Measurements from ENCODE around the gene LRRFIP1. TPM values are rescaled to one million over a fixed set of nuclear protein-coding genes. Genes with fewer than 3 reads are reported as not detected.
"Not testable (repeated sequence)": the region's sequence is repeated elsewhere in the genome, so short reads cannot be mapped to it uniquely, and the experiment has no call there.

LRRFIP1 gene
- total RNA-seq, 1 donor from 2014 or later: 91.5 TPM

- H3K4me1 Mint-ChIP-seq (ENCODE audit: low read depth): peaks cover 42% of the 10 kb centered on the region
- TF ChIP-seq, protein P1, sequence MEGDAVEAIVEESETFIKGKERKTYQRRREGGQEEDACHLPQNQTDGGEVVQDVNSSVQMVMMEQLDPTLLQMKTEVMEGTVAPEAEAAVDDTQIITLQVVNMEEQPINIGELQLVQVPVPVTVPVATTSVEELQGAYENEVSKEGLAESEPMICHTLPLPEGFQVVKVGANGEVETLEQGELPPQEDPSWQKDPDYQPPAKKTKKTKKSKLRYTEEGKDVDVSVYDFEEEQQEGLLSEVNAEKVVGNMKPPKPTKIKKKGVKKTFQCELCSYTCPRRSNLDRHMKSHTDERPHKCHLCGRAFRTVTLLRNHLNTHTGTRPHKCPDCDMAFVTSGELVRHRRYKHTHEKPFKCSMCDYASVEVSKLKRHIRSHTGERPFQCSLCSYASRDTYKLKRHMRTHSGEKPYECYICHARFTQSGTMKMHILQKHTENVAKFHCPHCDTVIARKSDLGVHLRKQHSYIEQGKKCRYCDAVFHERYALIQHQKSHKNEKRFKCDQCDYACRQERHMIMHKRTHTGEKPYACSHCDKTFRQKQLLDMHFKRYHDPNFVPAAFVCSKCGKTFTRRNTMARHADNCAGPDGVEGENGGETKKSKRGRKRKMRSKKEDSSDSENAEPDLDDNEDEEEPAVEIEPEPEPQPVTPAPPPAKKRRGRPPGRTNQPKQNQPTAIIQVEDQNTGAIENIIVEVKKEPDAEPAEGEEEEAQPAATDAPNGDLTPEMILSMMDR (IDR thresholded peaks at IDR 0.05): no peak
- DNase-seq (ENCODE audit: low spot score): no peak
Observed at GRCh38 chr2:237591141-237591881, 36.1 kb upstream of the LRRFIP1 start.

DNA sequence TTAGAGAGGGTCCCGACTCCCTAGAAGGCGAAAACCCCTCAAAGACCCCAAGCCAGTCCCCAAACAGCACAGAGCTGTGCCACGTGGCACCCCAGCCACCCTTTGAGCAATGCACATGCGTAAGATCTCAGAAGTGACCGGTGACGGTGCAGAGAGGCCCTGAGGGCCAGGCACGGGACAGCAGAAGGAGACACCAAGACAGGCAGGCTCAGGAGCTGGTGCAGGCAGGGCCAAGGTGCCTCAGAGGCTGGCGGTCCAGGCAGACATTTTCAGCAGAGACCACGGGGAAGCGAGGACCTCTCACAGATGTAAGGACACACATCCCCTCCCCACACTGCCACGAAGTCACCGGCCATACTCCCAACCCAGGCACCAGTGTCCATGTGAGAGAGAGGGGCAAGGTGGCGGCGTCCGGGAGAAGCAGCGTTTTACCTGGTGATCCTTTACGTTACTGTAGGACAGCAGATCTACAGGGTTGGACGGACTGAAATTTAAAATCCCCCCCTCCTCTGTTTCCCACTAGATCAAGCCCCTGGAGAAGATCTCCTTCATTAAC is 34.9 kb upstream of the LRRFIP1 start:
- H3K4me3 Mint-ChIP-seq (ENCODE audit: unreplicated experiment): no peak overlapping the region
- peaks cover 42% of the 10 kb centered on the region for H3K4me1 Mint-ChIP-seq (ENCODE audit: low read depth)
- H3K36me3 Mint-ChIP-seq (ENCODE audit: low read depth): no peaks in the 10 kb centered on the region

More at GRCh38 chr2:237591141-237591881, 36.1 kb upstream of the LRRFIP1 start:
- peak overlapping the region; percentile 15 for H3K4me3 Mint-ChIP-seq (ENCODE audit: unreplicated experiment)
- H3K27ac Mint-ChIP-seq (ENCODE audit: unreplicated experiment): peak overlapping the region; percentile 49
- no peaks in the 10 kb centered on the region for H3K36me3 Mint-ChIP-seq (ENCODE audit: low read depth)
- no peaks in the 10 kb centered on the region for H3K9me3 Mint-ChIP-seq (ENCODE audit: low read depth)
- no peaks in the 10 kb centered on the region for H3K27me3 Mint-ChIP-seq (ENCODE audit: low read depth)

DNA sequence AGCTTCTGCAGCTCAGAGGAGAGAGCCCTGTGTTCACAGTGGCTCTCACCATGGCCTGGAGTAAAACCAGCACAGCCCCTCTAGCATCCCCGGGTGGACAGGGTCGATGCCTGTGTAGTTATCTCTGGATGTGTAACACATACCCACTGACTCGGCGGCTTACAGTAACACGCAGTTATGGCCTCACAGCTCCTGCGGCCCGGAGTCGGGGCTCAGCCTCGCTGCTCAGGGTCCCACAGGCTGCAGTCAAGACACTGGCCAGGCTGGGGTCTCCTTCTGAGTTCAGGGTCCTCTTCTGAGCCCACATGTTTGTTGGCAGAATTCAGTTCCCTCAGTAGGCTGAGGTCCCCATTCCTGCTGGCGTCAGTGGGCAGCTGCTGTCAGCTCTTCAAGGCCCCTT is 34.4 kb upstream of the LRRFIP1 start:
- peaks cover 42% of the 10 kb centered on the region for H3K4me1 Mint-ChIP-seq (ENCODE audit: low read depth)
- TF ChIP-seq, protein P1 (IDR thresholded peaks at IDR 0.05): no peak
- H3K36me3 Mint-ChIP-seq (ENCODE audit: low read depth): no peaks in the 10 kb centered on the region
- no peak overlapping the region for H3K4me3 Mint-ChIP-seq (ENCODE audit: unreplicated experiment)
- DNase-seq (ENCODE audit: low spot score): peak; percentile 67
- no peaks in the 10 kb centered on the region for H3K27me3 Mint-ChIP-seq (ENCODE audit: low read depth)
- H3K9me3 Mint-ChIP-seq (ENCODE audit: low read depth): no peaks in the 10 kb centered on the region
- H3K27ac Mint-ChIP-seq (ENCODE audit: unreplicated experiment): no peak overlapping the region

More for the DNA sequence above, 34.9 kb upstream of the LRRFIP1 start:
- peak; percentile 68 for DNase-seq (ENCODE audit: low spot score)
- H3K27ac Mint-ChIP-seq (ENCODE audit: unreplicated experiment): no peak overlapping the region
- no peaks in the 10 kb centered on the region for H3K9me3 Mint-ChIP-seq (ENCODE audit: low read depth)
- H3K27me3 Mint-ChIP-seq (ENCODE audit: low read depth): no peaks in the 10 kb centered on the region
- TF ChIP-seq, protein P1 (IDR thresholded peaks at IDR 0.05): no peak

- no peak overlapping the region for H3K4me3 Mint-ChIP-seq (ENCODE audit: unreplicated experiment)
- H3K36me3 Mint-ChIP-seq (ENCODE audit: low read depth): no peaks in the 10 kb centered on the region
- peaks cover 42% of the 10 kb centered on the region for H3K4me1 Mint-ChIP-seq (ENCODE audit: low read depth)
- peak overlapping the region; percentile 61 for H3K27ac Mint-ChIP-seq (ENCODE audit: unreplicated experiment)
- H3K9me3 Mint-ChIP-seq (ENCODE audit: low read depth): no peaks in the 10 kb centered on the region
- H3K27me3 Mint-ChIP-seq (ENCODE audit: low read depth): no peaks in the 10 kb centered on the region
- TF ChIP-seq, protein P1 (IDR thresholded peaks at IDR 0.05): no peak
- peak; percentile 65 for DNase-seq (ENCODE audit: low spot score)
Observed at GRCh38 chr2:237593596-237594320, 33.6 kb upstream of the LRRFIP1 start.

- H3K9me3 Mint-ChIP-seq (ENCODE audit: low read depth): no peaks in the 10 kb centered on the region
- H3K27ac Mint-ChIP-seq (ENCODE audit: unreplicated experiment): peak overlapping the region; percentile 90
- TF ChIP-seq, protein P1 (IDR thresholded peaks at IDR 0.05): peak; percentile 9
- no peak overlapping the region for H3K4me3 Mint-ChIP-seq (ENCODE audit: unreplicated experiment)
- peaks cover 42% of the 10 kb centered on the region for H3K4me1 Mint-ChIP-seq (ENCODE audit: low read depth)
- no peaks in the 10 kb centered on the region for H3K27me3 Mint-ChIP-seq (ENCODE audit: low read depth)
- no peak for DNase-seq (ENCODE audit: low spot score)
- H3K36me3 Mint-ChIP-seq (ENCODE audit: low read depth): no peaks in the 10 kb centered on the region
Observed at GRCh38 chr2:237594514-237594871, 32.9 kb upstream of the LRRFIP1 start.

DNA sequence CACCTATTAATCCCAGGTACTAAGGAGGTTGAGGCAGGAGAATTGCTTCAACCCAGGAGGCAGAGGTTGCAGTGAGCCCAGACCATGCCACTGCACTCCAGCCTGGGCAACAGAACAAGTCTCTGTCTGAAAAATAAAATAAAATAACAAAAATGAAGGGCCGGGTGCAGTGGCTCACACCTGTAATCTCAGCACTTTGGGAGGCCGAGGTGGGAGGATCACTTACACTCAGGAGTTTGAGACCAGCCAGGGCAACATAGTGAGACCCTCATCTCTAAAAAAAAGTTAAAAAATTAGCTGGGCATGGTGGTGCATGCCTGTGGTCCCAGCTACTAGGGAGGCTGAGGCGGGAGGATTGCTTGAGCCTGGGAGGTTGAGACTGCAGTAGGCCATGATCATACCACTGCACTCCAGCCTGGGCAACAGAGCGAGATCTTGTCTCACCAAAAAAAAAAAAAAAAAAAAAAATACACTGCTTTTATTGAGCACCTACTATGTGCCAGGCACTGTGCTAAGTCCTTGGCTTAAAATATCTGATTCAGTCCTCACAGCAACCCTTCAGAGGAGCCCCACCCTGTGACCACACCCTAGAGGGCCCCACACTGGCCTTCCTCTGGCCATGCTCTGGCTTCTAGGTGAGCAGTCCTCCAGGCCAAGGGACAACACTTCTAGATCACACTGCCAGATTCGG is 31.4 kb upstream of the LRRFIP1 start:
- not testable (repeated sequence) for H3K27me3 Mint-ChIP-seq (ENCODE audit: low read depth); H3K27ac Mint-ChIP-seq (ENCODE audit: unreplicated experiment); H3K9me3 Mint-ChIP-seq (ENCODE audit: low read depth); DNase-seq (ENCODE audit: low spot score); H3K36me3 Mint-ChIP-seq (ENCODE audit: low read depth); H3K4me3 Mint-ChIP-seq (ENCODE audit: unreplicated experiment)
- peaks cover 43% of the 10 kb centered on the region for H3K4me1 Mint-ChIP-seq (ENCODE audit: low read depth)
